Esophagus squamous epithelium (tissue), 5 donors: ENCODE measurements around the gene CACNA1B. TPM values are rescaled to one million over a fixed set of nuclear protein-coding genes. Genes with fewer than 3 reads are reported as not detected.
"Not testable (repeated sequence)": the region's sequence is repeated elsewhere in the genome, so short reads cannot be mapped to it uniquely, and the experiment has no call there.

Experiments used
- DNase-seq: peaks from one replicate; lab custom pipeline; 2025; lab: John Stamatoyannopoulos, UW
- H3K27ac ChIP-seq, 4 donors: fragments of 200-600 bp; sonication (generic); one replicate each; pipeline ENCODE4 v1.5.1; 2016 to 2019; ENCODE audit warnings: mild to moderate bottlenecking in 1 of 4
- H3K27me3 ChIP-seq, 4 donors: fragments of 200-600 bp; sonication (generic); 1 replicate in 3 of 4; 2 replicates in 1 of 4; pipeline versions ENCODE4 v1.5.1 to v1.6.0; 2017 to 2021; ENCODE audit warnings: antibody characterized with exemption in 1 of 4
- H3K36me3 ChIP-seq, 3 donors: fragments of 200-600 bp; sonication (generic); one replicate each; pipeline ENCODE4 v1.5.1; 2016 to 2019
- H3K4me1 ChIP-seq, 3 donors: fragments of 200-600 bp; sonication (generic); one replicate each; pipeline ENCODE4 v1.5.1; 2017 to 2019
- H3K4me3 ChIP-seq, 4 donors: fragments of 200-600 bp; sonication (generic); 1 replicate in 3 of 4; 2 replicates in 1 of 4; pipeline ENCODE4 v1.5.1; 2016 to 2019; ENCODE audit warnings: mild to moderate bottlenecking in 2 of 4, moderate library complexity in 1 of 4
- H3K9me3 ChIP-seq, 3 donors: fragments of 200-600 bp; sonication (generic); one replicate each; pipeline ENCODE4 v1.5.1; 2016 to 2019
- POLR2A ChIP-seq, 4 donors: fragments of 450-650 bp; IDR thresholded peaks; one replicate each; pipeline ENCODE4 v1.6.1; 2017; ENCODE audit warnings: antibody characterized with exemption in 4 of 4, mild to moderate bottlenecking in 4 of 4, moderate library complexity in 3 of 4
- WGBS, 2 donors: methylation state at CpG; one replicate each; pipeline ENCODE4 v1.1.5; 2018; 5-methylcytosine and 5-hydroxymethylcytosine counted together
- intact Hi-C: fragments of 100-400 bp; cut with DNase I; formaldehyde crosslinking; loops from one replicate; pipeline ENCODE4 v1.15.0; 2022
- total RNA-seq, 4 donors: library from RNA; depleted of rRNA; stranded (reverse); fragments of >200 nt; gene quantifications; one replicate each; pipeline ENCODE4 v1.1.0, GENCODE V29; 2016
- TF ChIP-seq, protein P1 (sequence below), 6 experiments: fragments of 450-650 bp in 4 of 6; fragments of 200-600 bp in 2 of 6; sonication (generic) in 2 of 6; IDR thresholded peaks; one replicate each; pipeline ENCODE4 v1.5.1; 2016 to 2019; ENCODE audit warnings: antibody characterized with exemption in 6 of 6, mild to moderate bottlenecking in 4 of 6, moderate library complexity in 4 of 6
- donor health status: DM: yes; HTN: yes; CAD: no.

The CACNA1B gene
- total RNA-seq, 4 donors from 2014 or later = not detected

DNA sequence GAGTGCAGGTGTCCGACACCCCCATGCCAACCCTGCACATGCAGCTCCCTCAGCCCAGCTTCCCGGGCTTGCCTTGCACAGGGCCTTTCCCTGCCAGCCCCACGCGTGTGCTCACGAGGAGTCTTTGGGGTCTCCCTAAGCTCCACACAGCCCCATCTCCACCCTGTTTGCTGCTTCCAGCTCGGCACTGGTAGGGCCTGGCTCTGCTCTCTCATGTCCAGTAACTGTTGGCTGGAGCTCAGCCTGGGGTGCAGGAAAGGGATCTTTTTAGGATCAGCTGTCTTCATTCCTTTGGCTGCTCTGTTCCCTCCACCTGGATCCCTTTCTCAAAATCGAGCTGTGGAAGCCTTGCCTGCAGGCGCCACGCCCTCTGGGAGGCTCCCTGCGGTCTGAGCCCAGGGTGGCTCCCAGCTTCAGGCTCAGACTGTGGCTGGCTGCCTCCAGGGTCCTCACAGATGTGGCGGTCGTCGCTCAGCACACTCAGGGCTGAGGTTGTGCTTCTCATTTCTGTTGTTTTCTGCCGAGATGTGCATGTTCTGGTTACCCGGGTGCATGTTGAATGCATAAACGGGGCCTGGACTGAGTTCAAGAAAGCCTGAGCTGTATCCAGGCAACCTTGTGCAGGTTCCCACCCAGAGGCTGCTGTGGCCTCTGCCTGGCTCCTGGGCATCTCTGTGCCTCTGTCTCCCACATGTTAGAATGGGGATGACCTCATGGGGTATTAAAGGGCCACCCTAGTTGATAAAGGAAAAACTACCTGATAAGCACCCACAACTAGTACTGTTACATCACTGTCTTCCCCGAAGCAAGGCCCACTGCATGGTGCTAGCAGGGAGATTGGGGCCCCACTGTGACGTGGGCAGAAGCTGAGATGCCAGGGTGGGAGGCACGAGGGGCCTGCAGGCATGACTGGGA, 4.3 kb downstream of the CACNA1B start:
- H3K27me3 ChIP-seq = peaks cover 0 to 53% (median 0%) of the 10 kb centered on the region in 4 donors
- intact Hi-C loops = no loop called here
- DNase-seq = no peak
- H3K36me3 ChIP-seq = no peaks in the 10 kb centered on the region
- TF ChIP-seq, protein P1, sequence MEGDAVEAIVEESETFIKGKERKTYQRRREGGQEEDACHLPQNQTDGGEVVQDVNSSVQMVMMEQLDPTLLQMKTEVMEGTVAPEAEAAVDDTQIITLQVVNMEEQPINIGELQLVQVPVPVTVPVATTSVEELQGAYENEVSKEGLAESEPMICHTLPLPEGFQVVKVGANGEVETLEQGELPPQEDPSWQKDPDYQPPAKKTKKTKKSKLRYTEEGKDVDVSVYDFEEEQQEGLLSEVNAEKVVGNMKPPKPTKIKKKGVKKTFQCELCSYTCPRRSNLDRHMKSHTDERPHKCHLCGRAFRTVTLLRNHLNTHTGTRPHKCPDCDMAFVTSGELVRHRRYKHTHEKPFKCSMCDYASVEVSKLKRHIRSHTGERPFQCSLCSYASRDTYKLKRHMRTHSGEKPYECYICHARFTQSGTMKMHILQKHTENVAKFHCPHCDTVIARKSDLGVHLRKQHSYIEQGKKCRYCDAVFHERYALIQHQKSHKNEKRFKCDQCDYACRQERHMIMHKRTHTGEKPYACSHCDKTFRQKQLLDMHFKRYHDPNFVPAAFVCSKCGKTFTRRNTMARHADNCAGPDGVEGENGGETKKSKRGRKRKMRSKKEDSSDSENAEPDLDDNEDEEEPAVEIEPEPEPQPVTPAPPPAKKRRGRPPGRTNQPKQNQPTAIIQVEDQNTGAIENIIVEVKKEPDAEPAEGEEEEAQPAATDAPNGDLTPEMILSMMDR (IDR thresholded peaks at IDR 0.05) = no peak
- TF ChIP-seq POLR2A (IDR thresholded peaks at IDR 0.05) = no peak
- peaks cover 0 to 10% (median 7%) of the 10 kb centered on the region in 3 donors for H3K4me1 ChIP-seq
- 49 to 64% methylated on average over 10 of the region's 19 CpGs for WGBS, 2 donors
- no peak overlapping the region for H3K27ac ChIP-seq
- H3K9me3 ChIP-seq = no peaks in the 10 kb centered on the region
- H3K4me3 ChIP-seq = no peak overlapping the region

DNA sequence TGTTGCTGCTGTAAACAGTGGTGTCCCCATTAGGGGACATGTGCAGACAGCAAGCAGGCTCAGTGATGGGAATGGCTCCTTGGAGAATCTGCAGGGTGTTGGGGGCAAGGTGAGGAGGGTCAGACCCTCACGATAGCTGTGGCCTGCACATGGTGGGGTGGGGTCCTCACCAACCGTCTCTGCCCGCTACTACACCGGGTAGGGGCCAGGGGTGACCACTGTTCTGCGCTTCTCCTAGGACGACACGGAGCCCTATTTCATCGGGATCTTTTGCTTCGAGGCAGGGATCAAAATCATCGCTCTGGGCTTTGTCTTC, 4.9 kb downstream of the CACNA1B start:
- H3K27ac ChIP-seq = no peak overlapping the region
- peaks cover 0 to 10% (median 7%) of the 10 kb centered on the region in 3 donors for H3K4me1 ChIP-seq
- no peaks in the 10 kb centered on the region for H3K36me3 ChIP-seq
- DNase-seq = no peak
- intact Hi-C loops = no loop called here
- no peak overlapping the region for H3K4me3 ChIP-seq
- H3K27me3 ChIP-seq = peaks cover 0 to 47% (median 0%) of the 10 kb centered on the region in 4 donors
- WGBS, 2 donors = 69 to 77% methylated on average over 5 to 10 of the region's 10 CpGs
- no peak for TF ChIP-seq POLR2A (IDR thresholded peaks at IDR 0.05)
- TF ChIP-seq, protein P1 (IDR thresholded peaks at IDR 0.05) = no peak
- no peaks in the 10 kb centered on the region for H3K9me3 ChIP-seq

DNA sequence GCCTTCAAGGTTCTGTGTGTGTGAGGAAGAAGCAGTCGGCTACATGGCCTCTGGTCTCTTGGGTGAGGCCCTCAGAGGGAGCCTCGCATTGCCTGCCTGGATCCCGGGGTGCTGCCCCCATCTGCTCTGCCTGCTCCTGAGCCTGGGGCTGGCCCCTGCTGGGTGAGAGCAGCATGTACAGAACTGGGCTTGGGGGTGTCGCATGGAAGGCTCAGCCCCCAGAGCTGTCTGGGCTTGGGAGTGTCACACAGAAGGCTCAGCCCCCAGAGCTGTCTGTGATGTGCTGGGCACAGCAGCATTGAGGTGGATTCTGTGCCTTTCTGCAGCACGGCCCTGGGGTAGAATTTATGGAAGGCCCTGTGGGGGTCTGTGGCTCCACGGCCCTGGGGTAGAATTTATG, 6.4 kb downstream of the CACNA1B start:
- peaks cover 0 to 32% (median 0%) of the 10 kb centered on the region in 4 donors for H3K27me3 ChIP-seq
- H3K4me3 ChIP-seq, H3K36me3 ChIP-seq, H3K4me1 ChIP-seq, H3K9me3 ChIP-seq, H3K27ac ChIP-seq, intact Hi-C loops, DNase-seq: not testable (repeated sequence)
- WGBS, 2 donors = no CpG with 5 or more reads among the region's 6 CpGs

DNA sequence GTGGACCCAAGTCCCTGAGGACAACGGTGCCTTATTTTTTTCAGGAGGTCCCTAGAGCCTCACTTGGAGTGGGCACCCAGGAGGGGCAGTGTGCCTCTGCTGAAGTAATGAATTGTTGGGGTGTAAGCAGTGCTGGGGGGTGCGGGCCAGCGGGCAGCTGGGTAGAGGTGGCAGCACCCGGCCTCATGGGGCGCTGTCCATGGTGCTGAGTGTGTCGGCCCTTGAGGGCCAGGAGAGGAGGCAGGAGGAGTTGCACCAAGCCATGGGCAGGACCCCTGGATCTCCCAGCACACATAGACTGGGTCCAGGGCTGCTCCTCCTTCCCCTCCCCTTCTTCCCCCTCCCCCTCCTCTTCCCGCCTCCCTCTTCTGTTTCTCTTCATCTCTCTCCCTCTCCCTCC, 7.0 kb downstream of the CACNA1B start:
- H3K4me3 ChIP-seq, H3K27ac ChIP-seq, intact Hi-C loops, H3K9me3 ChIP-seq, H3K36me3 ChIP-seq, H3K4me1 ChIP-seq, DNase-seq: not testable (repeated sequence)
- peaks cover 0 to 26% (median 0%) of the 10 kb centered on the region in 4 donors for H3K27me3 ChIP-seq
- 29 to 30% methylated on average over 4 to 5 of the region's 7 CpGs for WGBS, 2 donors

DNA sequence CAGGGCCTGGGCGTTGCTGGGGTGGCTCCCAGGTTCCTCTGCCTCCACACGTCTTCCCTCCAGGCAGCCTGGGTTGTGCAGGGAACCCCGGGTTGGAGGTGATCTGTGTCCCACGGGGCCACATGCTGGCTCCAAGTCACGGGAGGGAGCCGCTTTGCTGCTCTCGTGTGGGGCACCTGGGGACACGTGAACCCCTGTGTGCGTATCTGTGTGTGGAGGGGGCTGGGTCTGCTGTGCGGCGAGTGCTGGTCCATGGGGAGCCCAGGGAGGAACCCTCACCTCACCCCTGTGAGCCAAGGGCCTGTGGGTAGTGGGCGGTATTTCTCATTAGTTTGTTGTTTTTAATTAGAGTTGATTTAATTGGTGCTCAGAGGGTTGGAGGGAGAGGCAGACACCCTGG, 7.5 kb downstream of the CACNA1B start:
- intact Hi-C loops, H3K27ac ChIP-seq, H3K36me3 ChIP-seq, H3K4me1 ChIP-seq, H3K9me3 ChIP-seq, H3K4me3 ChIP-seq, DNase-seq: not testable (repeated sequence)
- peaks cover 0 to 20% (median 0%) of the 10 kb centered on the region in 4 donors for H3K27me3 ChIP-seq
- no CpG with 5 or more reads among the region's 12 CpGs for WGBS, 2 donors

DNA sequence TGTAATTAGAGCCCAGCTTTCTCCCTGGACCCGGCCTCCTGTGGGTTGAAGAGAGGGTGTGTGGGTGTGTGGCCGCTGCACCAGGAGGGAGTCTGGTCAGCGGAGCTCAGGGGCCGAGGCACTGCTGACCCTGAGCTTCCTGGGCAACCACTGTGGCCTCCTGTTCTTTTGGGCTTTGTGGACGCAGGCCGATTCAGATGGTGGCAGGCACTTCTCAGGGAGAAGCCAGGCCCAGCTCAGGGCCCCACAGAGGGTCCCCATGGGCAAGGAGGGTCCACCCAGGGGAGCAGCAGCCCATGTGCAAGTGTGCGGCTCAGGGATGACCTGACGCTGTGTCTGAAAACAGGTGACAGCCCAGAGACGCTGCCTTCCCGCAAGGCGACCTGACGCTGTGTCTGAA, 11.0 kb downstream of the CACNA1B start:
- H3K4me3 ChIP-seq, H3K27me3 ChIP-seq, H3K36me3 ChIP-seq, H3K4me1 ChIP-seq, H3K27ac ChIP-seq, intact Hi-C loops, DNase-seq, H3K9me3 ChIP-seq: not testable (repeated sequence)
- 71% methylated on average over 1 of the region's 12 CpGs; no CpG with 5 or more reads in 1 of the 2 donors for WGBS, 2 donors

DNA sequence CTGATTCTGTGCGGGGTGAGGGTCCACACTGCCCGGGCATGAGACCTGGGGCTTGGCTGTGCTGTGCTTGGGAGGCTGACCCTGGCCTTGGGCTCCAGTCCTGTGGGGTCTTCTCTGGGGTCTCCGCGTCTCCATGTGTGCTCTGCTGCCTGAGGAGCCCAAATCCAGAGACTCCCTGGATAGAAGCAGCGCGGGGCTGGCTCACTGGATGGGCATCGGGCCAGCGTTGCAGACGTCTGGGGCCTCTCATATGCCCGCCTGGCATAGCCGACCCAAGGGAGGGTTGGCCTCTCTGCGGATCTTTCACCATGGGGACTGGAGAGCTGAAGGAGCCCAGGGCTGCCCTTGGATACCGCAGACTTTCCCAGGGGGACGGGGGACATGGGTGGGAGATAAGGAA, 12.4 kb downstream of the CACNA1B start:
- H3K27ac ChIP-seq, intact Hi-C loops, DNase-seq, H3K27me3 ChIP-seq, H3K4me3 ChIP-seq, H3K36me3 ChIP-seq, H3K9me3 ChIP-seq, H3K4me1 ChIP-seq: not testable (repeated sequence)
- no CpG with 5 or more reads among the region's 14 CpGs for WGBS, 2 donors

DNA sequence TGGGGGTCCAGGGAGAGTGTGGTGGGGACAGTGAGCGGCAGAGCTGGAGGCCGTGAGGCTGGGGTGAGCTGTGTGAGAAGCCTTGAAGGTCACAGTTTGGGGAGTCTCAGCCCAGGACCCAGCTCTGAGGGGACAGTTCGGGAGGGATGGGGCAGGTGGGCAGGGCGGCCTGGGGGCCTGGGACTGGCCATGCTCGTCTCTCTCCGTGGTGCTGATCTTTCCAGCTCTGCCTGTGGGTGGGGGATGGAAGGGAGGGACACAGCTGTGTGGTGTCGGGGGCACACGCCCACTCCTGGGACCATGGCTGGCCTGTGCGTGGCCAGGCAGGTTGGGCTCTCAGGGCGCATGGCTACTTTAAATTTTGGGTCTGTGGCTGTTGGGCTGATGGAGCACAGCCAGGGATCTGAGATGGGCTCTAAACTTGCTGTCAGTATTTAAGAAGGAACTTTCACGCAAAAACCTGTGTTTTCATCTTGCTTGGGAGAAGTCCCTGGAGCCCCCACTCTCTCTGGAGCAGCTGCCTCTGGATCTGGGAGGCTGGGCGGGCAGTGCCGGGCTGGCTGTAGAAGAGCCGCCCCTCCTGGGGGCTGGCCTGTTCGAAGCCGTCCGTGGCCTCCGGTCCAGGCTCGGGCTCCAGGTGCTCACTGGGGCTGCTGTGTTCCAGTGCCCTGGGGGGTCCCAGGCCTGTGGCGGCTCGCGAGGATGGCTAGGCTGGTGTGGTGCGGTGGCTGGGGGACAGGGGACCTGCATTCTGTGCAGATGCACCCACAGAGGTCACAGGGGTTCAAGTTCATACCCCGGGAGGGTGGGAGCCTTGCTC, 13.4 kb downstream of the CACNA1B start:
- DNase-seq, intact Hi-C loops, H3K27me3 ChIP-seq, H3K27ac ChIP-seq, H3K4me3 ChIP-seq, H3K4me1 ChIP-seq, H3K36me3 ChIP-seq, H3K9me3 ChIP-seq: not testable (repeated sequence)
- 71 to 73% methylated on average over 2 to 7 of the region's 24 CpGs for WGBS, 2 donors
